GM19455 (cell line): ENCODE data around the gene SLC39A2.

Source experiments
- ATAC-seq: cut with Tn5 transposase; IDR thresholded peaks from one replicate; pipeline ENCODE4 v1.9.1; 2021; ENCODE audit not compliant: unreplicated experiment

Gene SLC39A2

DNA sequence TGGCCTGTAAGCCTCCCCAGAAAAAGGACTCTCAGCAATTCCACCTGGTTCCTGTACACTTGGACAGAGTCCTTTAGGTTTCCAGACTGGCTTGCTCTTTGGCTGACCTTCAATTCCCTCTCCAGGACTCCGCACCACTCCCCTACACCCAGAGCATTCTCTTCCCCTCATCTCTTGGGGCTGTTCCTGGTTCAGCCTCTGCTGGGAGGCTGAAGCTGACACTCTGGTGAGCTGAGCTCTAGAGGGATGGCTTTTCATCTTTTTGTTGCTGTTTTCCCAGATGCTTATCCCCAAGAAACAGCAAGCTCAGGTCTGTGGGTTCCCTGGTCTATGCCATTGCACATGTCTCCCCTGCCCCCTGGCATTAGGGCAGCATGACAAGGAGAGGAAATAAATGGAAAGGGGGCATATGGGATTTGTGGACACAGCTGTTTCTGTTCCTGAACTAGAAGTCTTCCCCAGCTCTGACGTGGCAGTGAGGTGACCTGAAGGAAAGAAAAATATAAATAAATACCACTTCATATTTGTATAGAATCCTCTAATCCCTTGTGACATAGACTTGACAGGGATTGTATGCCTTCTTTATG lies 44.4 kb downstream of the SLC39A2 start:
- no peak for ATAC-seq

DNA sequence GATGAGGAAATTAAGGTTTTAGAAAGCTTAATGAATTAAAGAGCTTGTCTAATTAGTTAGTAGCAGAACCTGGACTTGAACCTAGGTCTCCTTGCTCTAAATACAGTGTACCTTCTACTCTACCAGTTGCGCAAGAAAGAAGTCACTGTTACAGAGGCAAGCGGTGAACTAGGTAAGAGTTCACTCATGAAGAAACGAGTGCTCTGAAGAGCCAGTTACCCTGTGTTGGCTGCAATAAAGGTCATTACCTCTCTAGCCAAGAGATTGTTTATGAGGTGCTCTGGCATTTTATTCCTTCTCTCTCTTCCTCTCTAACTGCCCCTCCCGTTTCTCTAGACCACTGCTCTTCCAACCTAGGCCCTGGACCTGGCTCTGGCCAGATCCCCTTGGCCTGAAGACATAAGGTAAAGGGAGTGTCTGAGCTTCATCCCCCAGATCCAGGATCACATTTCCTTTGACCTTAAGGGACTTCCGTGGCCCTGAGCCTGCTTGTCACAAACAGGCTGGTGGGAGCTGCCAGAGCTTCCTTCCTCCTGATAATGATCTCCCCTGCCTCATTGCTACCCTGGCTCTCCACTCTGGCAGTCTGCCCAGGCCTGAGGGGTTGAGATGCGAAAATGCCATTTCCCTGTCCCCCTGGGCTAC lies 45.0 kb downstream of the SLC39A2 start:
- no peak for ATAC-seq

DNA sequence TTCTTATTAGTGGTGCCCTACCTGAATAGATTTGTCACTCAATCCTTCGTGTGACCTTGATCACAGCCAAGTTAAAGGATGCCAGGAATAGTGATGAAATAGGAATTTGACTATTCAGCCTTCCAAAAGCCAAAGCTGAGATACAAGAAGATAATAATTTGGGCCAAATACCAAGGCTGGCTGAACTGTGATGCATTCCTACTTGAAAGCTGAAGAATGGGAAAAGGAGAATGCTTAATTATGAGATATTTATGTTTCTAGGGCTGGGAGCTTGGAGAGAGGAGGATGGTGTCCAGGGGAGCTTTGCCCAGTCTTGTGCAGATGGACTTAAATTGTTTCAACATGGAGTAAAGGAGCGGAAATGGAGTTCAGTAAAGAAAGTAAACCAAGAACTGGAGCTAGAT lies 48.3 kb downstream of the SLC39A2 start:
- no peak for ATAC-seq

DNA sequence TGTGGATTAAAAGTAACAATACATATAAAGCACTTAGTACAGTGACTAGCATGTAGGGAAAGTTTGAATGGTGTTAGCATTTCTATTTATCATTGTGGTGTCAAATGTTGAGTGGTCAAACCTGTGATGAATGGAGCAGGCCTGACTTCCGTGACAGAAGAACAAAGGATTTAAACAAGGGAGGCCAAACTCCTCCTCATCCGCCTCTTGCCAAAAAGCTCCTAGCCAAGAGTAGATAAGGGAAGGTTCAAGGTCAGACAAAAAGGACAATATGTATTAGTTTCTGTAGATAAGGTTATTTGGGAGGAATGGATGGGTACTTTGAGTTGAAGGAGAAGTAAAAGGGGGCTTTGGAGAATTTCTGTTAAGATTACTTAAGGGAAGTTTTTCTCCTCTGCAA lies 49.5 kb downstream of the SLC39A2 start:
- no peak for ATAC-seq

DNA sequence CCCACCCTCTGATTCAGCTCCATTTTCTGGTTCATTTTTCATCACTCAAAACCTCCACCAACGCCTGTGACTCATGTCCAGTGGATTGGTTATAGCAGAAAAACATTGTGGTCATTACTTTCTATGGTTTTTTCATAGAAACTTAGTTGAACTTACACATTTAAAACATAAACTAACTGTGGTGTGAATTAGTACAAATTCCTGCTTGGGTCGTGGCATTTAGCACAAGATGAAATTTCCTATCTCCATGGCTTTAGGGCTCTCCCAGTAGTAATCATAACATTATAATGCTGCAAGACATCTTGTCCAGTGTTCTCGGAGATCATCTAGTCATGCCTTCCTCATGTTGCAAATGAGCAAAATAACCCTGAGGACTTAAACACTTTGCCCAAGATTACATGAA lies 50.2 kb downstream of the SLC39A2 start:
- ATAC-seq = no peak

DNA sequence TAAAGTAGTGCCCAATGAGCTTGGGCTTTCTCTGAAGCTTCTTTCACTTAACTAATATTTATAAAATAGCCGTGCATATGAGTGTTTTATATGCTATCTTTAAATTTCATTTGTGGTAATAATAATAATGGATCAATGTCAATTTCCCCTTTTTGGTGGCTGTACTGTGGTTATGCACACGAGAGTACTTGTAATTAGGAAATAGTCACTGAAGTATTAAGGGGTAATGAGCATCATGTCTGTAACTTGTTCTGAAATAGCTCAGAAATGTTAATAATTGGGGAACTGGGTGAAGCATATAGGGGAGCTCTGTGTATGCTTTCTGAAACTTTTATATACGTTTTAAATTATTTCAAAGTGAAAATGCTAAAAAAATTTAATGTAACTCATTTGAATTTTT lies 51.5 kb downstream of the SLC39A2 start:
- no peak for ATAC-seq
